ENCODE data around the gene F2RL1.

F2RL1 gene

DNA sequence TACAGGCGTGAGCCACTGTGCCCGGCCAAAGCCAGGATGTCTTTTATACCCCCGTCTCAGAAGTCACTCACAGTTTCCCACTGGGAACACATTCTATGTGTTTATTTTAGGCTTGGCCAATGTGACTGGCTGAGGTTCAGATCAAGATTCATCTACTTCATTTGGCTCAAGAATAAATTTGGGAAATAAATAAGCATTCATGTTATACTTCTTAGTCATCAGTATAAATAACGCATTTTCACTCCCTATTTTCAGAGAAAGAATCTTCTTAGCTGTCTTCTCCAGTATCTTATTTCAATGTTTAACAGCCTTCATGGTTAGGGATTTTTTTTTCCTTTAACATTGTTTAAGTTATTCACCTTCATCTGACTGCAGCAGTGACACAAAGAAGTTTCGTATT, 42.8 kb downstream of the F2RL1 start:
- no peak overlapping the region for H3K4me3 ChIP-seq (ENCODE audit: low read depth, low read length)
- DNase-seq (ENCODE audit: low read depth, low spot score), result no peak
- ChIA-PET POLR2A (no interaction called here), CTCF (interaction anchor here (0.7 to 1.4 kb wide), 2 partner anchors 154 to 156 kb away, joined by 3 read pairs; no protein-coding TSS in a partner anchor)
- TF ChIP-seq, protein P1, sequence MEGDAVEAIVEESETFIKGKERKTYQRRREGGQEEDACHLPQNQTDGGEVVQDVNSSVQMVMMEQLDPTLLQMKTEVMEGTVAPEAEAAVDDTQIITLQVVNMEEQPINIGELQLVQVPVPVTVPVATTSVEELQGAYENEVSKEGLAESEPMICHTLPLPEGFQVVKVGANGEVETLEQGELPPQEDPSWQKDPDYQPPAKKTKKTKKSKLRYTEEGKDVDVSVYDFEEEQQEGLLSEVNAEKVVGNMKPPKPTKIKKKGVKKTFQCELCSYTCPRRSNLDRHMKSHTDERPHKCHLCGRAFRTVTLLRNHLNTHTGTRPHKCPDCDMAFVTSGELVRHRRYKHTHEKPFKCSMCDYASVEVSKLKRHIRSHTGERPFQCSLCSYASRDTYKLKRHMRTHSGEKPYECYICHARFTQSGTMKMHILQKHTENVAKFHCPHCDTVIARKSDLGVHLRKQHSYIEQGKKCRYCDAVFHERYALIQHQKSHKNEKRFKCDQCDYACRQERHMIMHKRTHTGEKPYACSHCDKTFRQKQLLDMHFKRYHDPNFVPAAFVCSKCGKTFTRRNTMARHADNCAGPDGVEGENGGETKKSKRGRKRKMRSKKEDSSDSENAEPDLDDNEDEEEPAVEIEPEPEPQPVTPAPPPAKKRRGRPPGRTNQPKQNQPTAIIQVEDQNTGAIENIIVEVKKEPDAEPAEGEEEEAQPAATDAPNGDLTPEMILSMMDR (IDR thresholded peaks at IDR 0.05; ENCODE audit: insufficient read depth, low read length, missing control alignments), result no peak

DNA sequence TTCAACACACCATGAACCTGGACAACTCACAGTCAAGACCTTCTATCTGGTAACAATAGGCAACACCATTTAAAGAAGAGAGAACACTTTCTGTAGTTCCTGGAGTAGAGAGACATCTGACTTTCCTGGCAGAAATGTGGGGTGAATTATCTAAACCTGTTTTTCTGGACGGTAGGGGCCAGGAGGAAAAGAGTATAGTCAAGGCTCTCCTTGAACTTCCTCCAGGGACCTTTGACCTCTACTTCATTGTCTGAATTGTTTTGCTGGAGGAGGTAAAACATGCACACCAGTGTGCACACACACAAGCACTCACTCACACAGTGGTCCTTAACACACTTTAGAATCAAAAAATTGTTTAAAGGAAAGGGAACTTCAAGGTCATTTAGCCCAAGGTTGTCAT, 44.2 kb downstream of the F2RL1 start:
- H3K4me3 ChIP-seq (ENCODE audit: low read depth, low read length), result no peak overlapping the region
- no peak for DNase-seq (ENCODE audit: low read depth, low spot score)
- TF ChIP-seq, protein P1 (IDR thresholded peaks at IDR 0.05; ENCODE audit: insufficient read depth, low read length, missing control alignments), result no peak
- ChIA-PET POLR2A (no interaction called here), CTCF (interaction anchor here (1.4 kb wide), 1 partner anchor 153 kb away, joined by 3 read pairs; no protein-coding TSS in a partner anchor)

DNA sequence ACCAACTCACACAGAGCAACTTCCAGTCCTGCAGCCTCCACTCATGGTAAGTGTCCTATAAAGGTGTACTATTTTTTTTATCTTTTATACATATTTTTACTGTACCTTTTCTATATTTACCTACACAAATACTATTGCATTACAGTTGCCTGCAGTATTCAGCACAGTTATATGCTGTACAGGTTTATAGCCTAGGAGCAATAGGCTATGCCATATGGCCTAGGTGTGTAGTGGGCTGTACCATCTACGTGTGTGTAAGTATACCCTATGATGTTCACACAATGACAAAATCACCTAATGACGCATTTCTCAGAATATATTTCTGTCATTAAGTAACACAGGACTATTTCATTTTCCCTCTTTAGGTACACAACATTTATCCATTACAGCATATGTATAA, 47.7 kb downstream of the F2RL1 start:
- no peak for DNase-seq (ENCODE audit: low read depth, low spot score)
- CTCF ChIA-PET, result interaction anchor here (0.6 to 8.8 kb wide), 4 partner anchors 9 to 211 kb away, joined by 4 to 153 read pairs (median 36); no protein-coding TSS in a partner anchor
- POLR2A ChIA-PET, result no interaction called here
- TF ChIP-seq, protein P1 (IDR thresholded peaks at IDR 0.05; ENCODE audit: insufficient read depth, low read length, missing control alignments), result no peak
- no peak overlapping the region for H3K4me3 ChIP-seq (ENCODE audit: low read depth, low read length)

DNA sequence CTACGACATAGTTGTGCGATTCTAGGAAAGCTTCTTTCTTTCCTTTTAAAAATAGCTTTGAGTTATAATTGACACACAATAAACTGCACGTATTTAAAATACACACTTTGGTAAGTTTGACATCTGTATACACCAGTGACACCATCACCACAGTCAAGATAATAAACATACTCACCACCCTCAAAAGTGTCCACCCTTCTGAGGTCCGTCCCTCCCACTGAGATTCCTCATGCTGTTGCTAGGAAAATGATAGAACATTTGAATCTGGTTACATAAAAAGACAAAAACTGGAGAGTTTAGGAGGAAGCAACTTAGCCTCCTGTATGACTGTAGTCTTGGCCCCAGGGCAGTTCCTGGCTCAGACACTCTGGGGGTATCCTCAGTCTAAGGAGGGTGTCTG, 48.2 kb downstream of the F2RL1 start:
- no peak overlapping the region for H3K4me3 ChIP-seq (ENCODE audit: low read depth, low read length)
- no peak for DNase-seq (ENCODE audit: low read depth, low spot score)
- TF ChIP-seq, protein P1 (IDR thresholded peaks at IDR 0.05; ENCODE audit: insufficient read depth, low read length, missing control alignments), result no peak
- CTCF ChIA-PET, result interaction anchor here (0.6 to 8.8 kb wide), 10 partner anchors 8 to 629 kb away, joined by 3 to 153 read pairs (median 4); partner anchors contain the start of gene AGGF1
- POLR2A ChIA-PET, result no interaction called here

DNA sequence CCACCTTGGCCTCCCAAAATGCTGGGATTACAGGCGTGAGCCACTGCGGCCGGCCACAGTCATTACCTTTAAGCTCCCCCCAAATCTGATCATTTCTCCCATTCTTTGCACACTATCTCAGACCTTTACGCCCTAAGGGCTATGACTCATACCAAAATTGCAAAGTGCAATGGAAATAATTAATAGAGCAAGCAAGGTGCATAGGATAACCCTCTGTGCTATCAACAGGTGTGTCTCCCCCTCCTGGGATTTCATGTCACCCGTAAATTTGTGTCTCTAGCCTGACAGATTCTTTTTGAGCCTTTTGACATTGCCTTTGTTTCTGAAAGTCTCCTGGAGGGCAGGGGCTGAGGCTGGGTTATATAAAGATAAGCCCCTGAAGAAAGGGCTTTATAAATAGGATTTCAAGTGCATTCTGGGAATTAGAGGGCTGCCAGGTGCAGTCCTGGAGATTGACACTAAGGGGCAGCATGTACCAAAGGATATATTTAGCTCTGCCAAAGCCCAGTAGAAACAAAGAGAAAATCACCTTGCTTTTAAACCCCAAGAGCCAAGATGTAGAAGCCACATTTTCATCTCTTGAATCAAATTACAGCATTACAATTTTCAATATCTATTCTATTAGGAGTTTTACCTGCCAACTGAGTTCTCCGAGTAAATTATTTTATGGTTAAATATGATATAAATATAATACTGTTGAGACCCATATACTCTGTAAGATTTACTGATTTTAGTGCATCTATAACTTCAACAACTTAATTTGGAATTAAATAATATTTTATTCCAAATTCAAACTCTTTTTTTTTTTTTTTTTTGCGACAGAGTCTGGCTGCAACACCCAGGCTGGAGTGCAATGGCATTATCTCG, 49.2 kb downstream of the F2RL1 start:
- ChIA-PET POLR2A (no interaction called here), CTCF (interaction anchor here (0.6 to 8.8 kb wide), 26 partner anchors 8 to 628 kb away, joined by 3 to 153 read pairs (median 4); partner anchors contain the start of genes AGGF1, CRHBP, S100Z and WDR41)
- TF ChIP-seq, protein P1 (IDR thresholded peaks at IDR 0.05; ENCODE audit: insufficient read depth, low read length, missing control alignments), result peak; percentile 63
- H3K4me3 ChIP-seq (ENCODE audit: low read depth, low read length), result no peak overlapping the region
- peak; percentile 16 for DNase-seq (ENCODE audit: low read depth, low spot score)

DNA sequence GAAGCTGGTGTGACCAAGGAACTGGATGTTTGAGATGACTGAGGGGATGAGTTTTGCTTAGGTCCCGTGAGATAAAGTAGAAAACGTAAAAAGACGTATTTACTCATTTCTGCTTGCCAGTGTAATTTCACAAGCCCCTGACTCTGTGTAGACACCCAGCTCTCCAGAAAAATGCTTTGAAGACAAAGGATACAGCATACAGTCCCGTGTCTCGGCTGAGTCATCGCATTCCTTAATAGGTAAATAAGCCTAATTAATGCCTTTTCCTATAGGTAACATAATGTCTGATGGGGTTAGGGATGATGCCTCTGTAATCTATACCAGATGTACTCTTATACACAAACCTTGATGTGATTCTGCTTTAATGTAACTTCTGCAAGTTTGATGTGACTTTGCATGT, 51.2 kb downstream of the F2RL1 start:
- CTCF ChIA-PET, result interaction anchor here (0.9 to 8.8 kb wide), 10 partner anchors 26 to 623 kb away, joined by 3 to 153 read pairs (median 10); partner anchors contain the start of genes AGGF1 and WDR41
- DNase-seq (ENCODE audit: low read depth, low spot score), result no peak
- POLR2A ChIA-PET, result no interaction called here
- H3K4me3 ChIP-seq (ENCODE audit: low read depth, low read length), result no peak overlapping the region
- TF ChIP-seq, protein P1 (IDR thresholded peaks at IDR 0.05; ENCODE audit: insufficient read depth, low read length, missing control alignments), result no peak

All from AG04449 (cell line).